ENCODE measurements around the gene NYAP2. TPM values are rescaled to one million over a fixed set of nuclear protein-coding genes. Genes with fewer than 3 reads are reported as not detected.

Gene NYAP2
- polyA plus RNA-seq, 3 donors, result not detected

DNA sequence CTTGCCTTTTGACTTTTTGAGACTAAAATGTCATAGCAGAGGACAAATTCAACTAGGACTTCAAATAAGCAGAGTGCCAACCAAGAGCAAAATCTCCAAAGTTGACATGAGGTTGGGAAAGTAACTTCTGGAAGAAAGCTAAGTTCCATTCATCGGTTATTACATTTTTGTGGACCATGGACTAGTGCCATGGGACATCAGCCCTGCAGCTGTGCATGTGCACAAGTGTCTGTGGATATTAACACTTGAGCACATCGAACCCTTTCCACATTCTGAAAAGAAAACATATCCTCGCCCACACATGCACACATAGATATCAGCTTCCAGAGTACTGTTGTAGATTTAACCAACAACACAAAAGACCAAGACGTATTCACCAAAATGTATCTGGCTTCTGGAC is 262.6 kb downstream of the NYAP2 start:
- Histone ChIP-seq H3K4me2 (replicated peaks; ENCODE audit: extremely low read depth, low read length, poor library complexity, severe bottlenecking) (no peak overlapping the region), H3K27me3 (ENCODE audit: control insufficient read depth in 2 of 2, insufficient read depth in 2 of 2, low read length in 2 of 2) (no peaks in the 10 kb centered on the region), H3K9me3 (replicated peaks in 1 of 2; ENCODE audit: control insufficient read depth in 1 of 2, insufficient read depth in 1 of 2, low read length in 2 of 2) (no peaks in the 10 kb centered on the region), H3K27ac (ENCODE audit: low read depth in 1 of 2, low read length in 2 of 2) (no peak overlapping the region), H3K79me2 (ENCODE audit: insufficient read depth, low read length) (no peaks in the 10 kb centered on the region), H3K4me3 (replicated peaks in 1 of 3; ENCODE audit: low read depth in 2 of 3, low read length in 3 of 3) (no peak overlapping the region), H4K20me1 (ENCODE audit: insufficient read depth, low read length) (no peaks in the 10 kb centered on the region), H2AFZ (ENCODE audit: insufficient read depth, low read depth, low read length, poor library complexity, severe bottlenecking) (no peak overlapping the region), H3K36me3 (replicated peaks in 1 of 2; ENCODE audit: control insufficient read depth in 1 of 2, insufficient read depth in 2 of 2, low read length in 2 of 2) (no peaks in the 10 kb centered on the region), H3K9ac (ENCODE audit: insufficient read depth, low read length, poor library complexity, severe bottlenecking) (no peak overlapping the region), H3K4me1 (ENCODE audit: control insufficient read depth in 1 of 2, insufficient read depth in 2 of 2, low read length in 2 of 2) (no peaks in the 10 kb centered on the region)
- Mint-ChIP-seq H3K27ac (no peak overlapping the region), H3K36me3 (no peaks in the 10 kb centered on the region), H3K4me1 (no peaks in the 10 kb centered on the region), H3K27me3 (ENCODE audit: low read depth in 3 of 3) (peaks cover 4 to 11% (median 8%) of the 10 kb centered on the region in 3 donors), H3K9me3 (no peaks in the 10 kb centered on the region), H3K4me3 (no peak overlapping the region)
- no peak for DNase-seq
- intact Hi-C loops (cut with micrococcal nuclease), result loop anchor here (10.0 kb wide), 3 partner anchors 1143 to 1443 kb away; no protein-coding TSS in a partner anchor
- TF ChIP-seq, protein P1, sequence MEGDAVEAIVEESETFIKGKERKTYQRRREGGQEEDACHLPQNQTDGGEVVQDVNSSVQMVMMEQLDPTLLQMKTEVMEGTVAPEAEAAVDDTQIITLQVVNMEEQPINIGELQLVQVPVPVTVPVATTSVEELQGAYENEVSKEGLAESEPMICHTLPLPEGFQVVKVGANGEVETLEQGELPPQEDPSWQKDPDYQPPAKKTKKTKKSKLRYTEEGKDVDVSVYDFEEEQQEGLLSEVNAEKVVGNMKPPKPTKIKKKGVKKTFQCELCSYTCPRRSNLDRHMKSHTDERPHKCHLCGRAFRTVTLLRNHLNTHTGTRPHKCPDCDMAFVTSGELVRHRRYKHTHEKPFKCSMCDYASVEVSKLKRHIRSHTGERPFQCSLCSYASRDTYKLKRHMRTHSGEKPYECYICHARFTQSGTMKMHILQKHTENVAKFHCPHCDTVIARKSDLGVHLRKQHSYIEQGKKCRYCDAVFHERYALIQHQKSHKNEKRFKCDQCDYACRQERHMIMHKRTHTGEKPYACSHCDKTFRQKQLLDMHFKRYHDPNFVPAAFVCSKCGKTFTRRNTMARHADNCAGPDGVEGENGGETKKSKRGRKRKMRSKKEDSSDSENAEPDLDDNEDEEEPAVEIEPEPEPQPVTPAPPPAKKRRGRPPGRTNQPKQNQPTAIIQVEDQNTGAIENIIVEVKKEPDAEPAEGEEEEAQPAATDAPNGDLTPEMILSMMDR (IDR thresholded peaks at IDR 0.05), result no peak
- 93% methylated on average over 2 of the region's 4 CpGs for WGBS (ENCODE audit: insufficient coverage)

DNA sequence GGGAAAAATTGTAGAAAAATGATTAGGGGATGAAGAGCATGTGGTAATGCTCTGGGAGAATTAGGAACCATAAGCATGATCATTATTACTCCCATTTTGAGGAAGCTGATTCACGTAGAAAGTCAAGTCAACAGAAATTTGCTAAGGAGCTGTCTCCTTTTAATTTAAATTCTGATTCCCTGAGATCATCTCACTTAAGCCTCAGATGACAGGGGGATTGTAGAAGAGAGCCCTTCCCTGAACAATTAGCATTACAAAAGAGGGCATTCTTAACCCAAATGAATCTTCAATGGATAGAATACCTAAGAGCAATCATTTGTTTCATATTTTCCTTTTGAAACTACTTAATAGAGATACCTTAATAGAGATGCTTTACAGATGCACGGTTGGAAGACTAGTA is 267.9 kb downstream of the NYAP2 start:
- no peak for DNase-seq
- H3K4me1 Mint-ChIP-seq, result no peaks in the 10 kb centered on the region
- peaks cover 3 to 14% (median 5%) of the 10 kb centered on the region in 3 donors for H3K27me3 Mint-ChIP-seq (ENCODE audit: low read depth in 3 of 3)
- WGBS (ENCODE audit: insufficient coverage), result no CpG with 5 or more reads among the region's 2 CpGs
- Histone ChIP-seq H3K4me2 (replicated peaks; ENCODE audit: extremely low read depth, low read length, poor library complexity, severe bottlenecking) (no peak overlapping the region), H3K4me3 (replicated peaks in 1 of 3; ENCODE audit: low read depth in 2 of 3, low read length in 3 of 3) (no peak overlapping the region), H3K79me2 (ENCODE audit: insufficient read depth, low read length) (no peaks in the 10 kb centered on the region), H3K9ac (ENCODE audit: insufficient read depth, low read length, poor library complexity, severe bottlenecking) (no peak overlapping the region), H3K27me3 (ENCODE audit: control insufficient read depth in 2 of 2, insufficient read depth in 2 of 2, low read length in 2 of 2) (no peaks in the 10 kb centered on the region), H2AFZ (ENCODE audit: insufficient read depth, low read depth, low read length, poor library complexity, severe bottlenecking) (no peak overlapping the region), H4K20me1 (ENCODE audit: insufficient read depth, low read length) (no peaks in the 10 kb centered on the region), H3K36me3 (replicated peaks in 1 of 2; ENCODE audit: control insufficient read depth in 1 of 2, insufficient read depth in 2 of 2, low read length in 2 of 2) (no peaks in the 10 kb centered on the region), H3K4me1 (ENCODE audit: control insufficient read depth in 1 of 2, insufficient read depth in 2 of 2, low read length in 2 of 2) (no peaks in the 10 kb centered on the region), H3K27ac (ENCODE audit: low read depth in 1 of 2, low read length in 2 of 2) (no peak overlapping the region), H3K9me3 (replicated peaks in 1 of 2; ENCODE audit: control insufficient read depth in 1 of 2, insufficient read depth in 1 of 2, low read length in 2 of 2) (no peaks in the 10 kb centered on the region)
- H3K9me3 Mint-ChIP-seq, result no peaks in the 10 kb centered on the region
- intact Hi-C loops (cut with micrococcal nuclease), result loop anchor here (5.0 to 10.0 kb wide), 4 partner anchors 1135 to 1437 kb away; no protein-coding TSS in a partner anchor
- H3K4me3 Mint-ChIP-seq, result no peak overlapping the region
- no peaks in the 10 kb centered on the region for H3K36me3 Mint-ChIP-seq
- TF ChIP-seq, protein P1 (IDR thresholded peaks at IDR 0.05), result no peak
- no peak overlapping the region for H3K27ac Mint-ChIP-seq
